Hepatocyte (in vitro differentiated cells): Measurements from ENCODE around the gene PRAC1. TPM values are rescaled to one million over a fixed set of nuclear protein-coding genes. Genes with fewer than 3 reads are reported as not detected.
A peak's percentile ranks its signal among the peaks of the same experiment; 100 is the strongest.

Experiments used
- DNase-seq: peaks from one replicate; pipeline ENCODE4 v3.0.0-alpha.2; 2016; ENCODE audit warnings: low spot score
- H2AFZ ChIP-seq: fragments of 200-600 bp; sonication (generic); 2 replicates; pipeline ENCODE4 v1.6.0; 2016; ENCODE audit warnings: antibody characterized with exemption, mild to moderate bottlenecking
- H3K27ac ChIP-seq: fragments of 200-600 bp; sonication (generic); 2 replicates; pipeline ENCODE4 v1.5.1; 2016; ENCODE audit warnings: mild to moderate bottlenecking
- H3K27me3 ChIP-seq: fragments of 200-600 bp; sonication (generic); 2 replicates; pipeline ENCODE4 v1.6.1; 2016
- H3K36me3 ChIP-seq: fragments of 200-600 bp; sonication (generic); replicated peaks from 2 replicates; pipeline ENCODE4 v1.5.1; 2016; ENCODE audit warnings: low read depth; ENCODE audit not compliant: insufficient read depth
- H3K4me1 ChIP-seq: fragments of 200-600 bp; sonication (generic); 2 replicates; pipeline ENCODE4 v1.5.1; 2016; ENCODE audit warnings: mild to moderate bottlenecking, moderate library complexity; ENCODE audit not compliant: insufficient read depth
- H3K4me2 ChIP-seq: fragments of 200-600 bp; sonication (generic); 2 replicates; pipeline ENCODE4 v1.6.0; 2016
- H3K4me3 ChIP-seq: fragments of 200-600 bp; sonication (generic); 2 replicates; pipeline ENCODE4 v1.5.1; 2016; ENCODE audit warnings: mild to moderate bottlenecking
- H3K79me2 ChIP-seq: fragments of 200-600 bp; sonication (generic); 2 replicates; pipeline ENCODE4 v1.6.0; 2017; ENCODE audit warnings: mild to moderate bottlenecking
- H3K9me2 ChIP-seq: fragments of 200-600 bp; sonication (generic); replicated peaks from 2 replicates; pipeline ENCODE4 v1.6.0; 2017; ENCODE audit warnings: mild to moderate bottlenecking; ENCODE audit not compliant: insufficient read depth
- H3K9me3 ChIP-seq: fragments of 200-600 bp; sonication (generic); 2 replicates; pipeline ENCODE4 v1.5.1; 2016; ENCODE audit warnings: low read depth, mild to moderate bottlenecking
- H4K20me1 ChIP-seq: fragments of 200-600 bp; sonication (generic); 2 replicates; pipeline ENCODE4 v1.6.0; 2016; ENCODE audit warnings: mild to moderate bottlenecking; ENCODE audit not compliant: insufficient read depth, poor library complexity, severe bottlenecking
- CTCF ChIP-seq: fragments of 200-600 bp; sonication (generic); IDR thresholded peaks from 2 replicates; pipeline ENCODE4 v1.5.1; 2016; ENCODE audit warnings: antibody characterized with exemption, mild to moderate bottlenecking; ENCODE audit not compliant: poor library complexity
- EZH2 ChIP-seq: fragments of 200-600 bp; sonication (generic); IDR thresholded peaks from 2 replicates; pipeline ENCODE4 v1.6.1; 2016; ENCODE audit warnings: antibody characterized with exemption, mild to moderate bottlenecking, borderline replicate concordance
- EZH2phosphoT487 ChIP-seq: fragments of 200-600 bp; sonication (generic); IDR thresholded peaks from one replicate; pipeline ENCODE4 v1.6.1; 2018; ENCODE audit warnings: antibody characterized with exemption, mild to moderate bottlenecking, low read depth, moderate library complexity; ENCODE audit not compliant: unreplicated experiment, severe bottlenecking
- WGBS: methylation state at CpG from one replicate; pipeline ENCODE4 v1.1.6; 2016; ENCODE audit warnings: low lambda C conversion rate; ENCODE audit errors: missing lambda C conversion rate; 5-methylcytosine and 5-hydroxymethylcytosine counted together
- polyA plus RNA-seq: library from polyadenylated mRNA; unstranded; fragments of >200 nt; fragmentation: Nextera tagmentation; extraction: Ambion mirVana; gene quantifications from 2 replicates; pipeline ENCODE4 v1.2.1, GENCODE V29; 2016
- total RNA-seq: library from RNA; depleted of rRNA; stranded (reverse); fragments of >200 nt; gene quantifications from 2 replicates; pipeline ENCODE4 v1.2.3, GENCODE V29; 2014

Gene PRAC1
- total and polyA plus RNA-seq, 2 experiments from 2014 or later, result not detected

GRCh38 chr17:48733632-48734328 lies 11.5 kb upstream of the PRAC1 start:
- peak overlapping the region; percentile 70 for H3K4me2 ChIP-seq
- 19% methylated on average over 22 of the region's 22 CpGs for whole genome bisulfite sequencing
- H3K79me2 ChIP-seq, result no peaks in the 10 kb centered on the region
- no peaks in the 10 kb centered on the region for H4K20me1 ChIP-seq
- no peaks in the 10 kb centered on the region for H3K9me2 ChIP-seq
- no peak overlapping the region for H3K4me3 ChIP-seq
- no peak overlapping the region for H3K27ac ChIP-seq
- TF ChIP-seq EZH2 (peak; percentile 48), CTCF (no peak), EZH2phosphoT487 (peak; percentile 41)
- no peaks in the 10 kb centered on the region for H3K9me3 ChIP-seq
- no peak for DNase-seq
- peaks cover 99% of the 10 kb centered on the region for H3K27me3 ChIP-seq
- H3K36me3 ChIP-seq, result no peaks in the 10 kb centered on the region
- H3K4me1 ChIP-seq, result peaks cover 6% of the 10 kb centered on the region
- no peak overlapping the region for H2AFZ ChIP-seq

DNA sequence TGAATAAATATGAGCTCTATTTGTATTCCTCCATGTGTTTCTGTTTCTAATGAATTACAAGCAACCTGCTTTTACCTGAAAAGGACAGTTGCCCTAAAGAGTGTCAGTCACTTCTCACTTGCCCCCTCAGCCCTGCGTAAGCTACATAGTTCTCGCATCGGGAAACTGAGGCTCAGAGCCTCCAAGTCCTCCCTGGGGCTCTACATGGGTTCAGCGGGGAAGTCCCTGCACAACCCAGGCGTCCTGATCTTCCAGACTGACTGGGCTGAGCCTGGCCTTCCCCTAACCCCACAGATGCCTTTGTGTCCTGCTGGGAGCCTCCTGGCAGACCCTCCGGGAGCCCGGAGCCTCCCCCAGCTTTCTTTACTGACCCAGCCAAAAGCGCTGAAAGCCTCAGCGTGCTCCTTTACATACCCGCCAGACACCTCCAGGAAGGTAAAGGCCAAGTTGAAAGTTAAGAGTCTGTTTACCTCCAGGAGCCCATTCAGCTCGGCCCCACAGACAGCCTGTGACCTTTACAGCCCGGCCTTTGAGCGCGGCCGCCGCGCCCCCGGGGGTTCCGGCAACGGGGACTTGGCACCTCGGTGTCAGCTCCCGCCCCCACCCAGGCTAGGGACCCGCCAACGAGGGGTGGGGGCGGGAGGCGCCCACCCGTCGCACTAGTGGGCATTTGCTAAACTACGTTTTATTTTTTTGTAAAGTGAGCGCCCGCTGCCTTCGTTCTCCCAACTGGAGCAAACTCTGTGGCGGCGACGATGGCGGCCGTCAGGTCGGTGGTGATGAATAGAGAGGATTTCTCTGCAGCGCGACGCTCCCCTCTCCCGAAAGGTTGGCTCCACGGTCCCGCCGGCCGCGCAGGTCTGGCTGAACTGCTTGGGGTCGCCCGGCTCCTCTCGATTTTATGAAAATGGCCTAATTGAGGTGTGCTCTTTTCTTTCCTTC lies 10.6 kb upstream of the PRAC1 start:
- peaks cover 6% of the 10 kb centered on the region for H3K4me1 ChIP-seq
- no peaks in the 10 kb centered on the region for H3K9me3 ChIP-seq
- no peaks in the 10 kb centered on the region for H3K79me2 ChIP-seq
- peaks cover 99% of the 10 kb centered on the region for H3K27me3 ChIP-seq
- no peaks in the 10 kb centered on the region for H3K36me3 ChIP-seq
- peak; percentile 65 for TF ChIP-seq EZH2phosphoT487
- TF ChIP-seq CTCF, result no peak
- peak; percentile 89 for TF ChIP-seq EZH2
- H3K4me2 ChIP-seq, result peak overlapping the region; percentile 70
- no peak for DNase-seq
- H3K27ac ChIP-seq, result no peak overlapping the region
- WGBS, result 4% methylated on average over 40 of the region's 50 CpGs
- no peaks in the 10 kb centered on the region for H4K20me1 ChIP-seq
- H3K9me2 ChIP-seq, result no peaks in the 10 kb centered on the region
- no peak overlapping the region for H3K4me3 ChIP-seq
- no peak overlapping the region for H2AFZ ChIP-seq

DNA sequence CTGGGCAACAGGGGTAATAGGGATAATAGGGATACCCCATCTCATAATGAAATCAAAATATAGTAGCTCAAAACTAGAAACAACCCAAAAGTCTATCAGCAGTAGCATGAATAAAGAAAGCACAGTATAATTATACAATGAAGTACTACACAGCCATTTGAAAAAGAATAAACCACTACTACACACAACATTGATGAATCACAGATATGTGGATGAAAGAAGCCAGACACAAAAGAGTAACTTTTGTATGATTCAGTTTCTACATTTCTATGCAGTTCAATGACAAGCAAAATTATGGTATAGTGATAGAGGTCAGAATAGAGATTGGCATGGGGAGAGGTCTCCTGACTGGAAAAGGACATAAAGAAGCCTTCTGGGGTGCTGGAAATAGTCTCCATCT lies 9.0 kb upstream of the PRAC1 start:
- no peak overlapping the region for H2AFZ ChIP-seq
- no peaks in the 10 kb centered on the region for H3K36me3 ChIP-seq
- no peak for TF ChIP-seq EZH2
- no peak for TF ChIP-seq EZH2phosphoT487
- no peak for TF ChIP-seq CTCF
- H3K9me3 ChIP-seq, result no peaks in the 10 kb centered on the region
- H3K9me2 ChIP-seq, result no peaks in the 10 kb centered on the region
- H3K4me3 ChIP-seq, result no peak overlapping the region
- H3K79me2 ChIP-seq, result no peaks in the 10 kb centered on the region
- H3K4me2 ChIP-seq, result no peak overlapping the region
- DNase-seq, result no peak
- H3K4me1 ChIP-seq, result peaks cover 6% of the 10 kb centered on the region
- H3K27ac ChIP-seq, result no peak overlapping the region
- peaks cover 99% of the 10 kb centered on the region for H3K27me3 ChIP-seq
- H4K20me1 ChIP-seq, result no peaks in the 10 kb centered on the region
